ENCODE measurements around the gene IFT27. TPM values are rescaled to one million over a fixed set of nuclear protein-coding genes. Genes with fewer than 3 reads are reported as not detected.

IFT27 gene
- total and polyA plus RNA-seq, 2 experiments from 2014 or later = 28.5 to 63.5 TPM

- no peaks in the 10 kb centered on the region for H3K36me3 ChIP-seq (ENCODE audit: insufficient read depth)
- H2AFZ ChIP-seq = no peak overlapping the region
- peaks cover 27% of the 10 kb centered on the region for H3K36me3 Mint-ChIP-seq (ENCODE audit: low read depth)
Measured at GRCh38 chr22:36764641-36765040, 11.3 kb downstream of the IFT27 start.

More at GRCh38 chr22:36764641-36765040, 11.3 kb downstream of the IFT27 start:
- Mint-ChIP-seq H3K4me3 (no peak overlapping the region), H3K27ac (no peak overlapping the region), H3K9me3 (no peaks in the 10 kb centered on the region), H3K27me3 (ENCODE audit: insufficient read depth, low read depth, poor library complexity) (peaks cover 8% of the 10 kb centered on the region), H3K4me1 (peaks cover 10% of the 10 kb centered on the region)
- Histone ChIP-seq H3K79me2 (replicated peaks; ENCODE audit: insufficient read depth) (no peaks in the 10 kb centered on the region), H3K4me1 (ENCODE audit: insufficient read depth) (no peaks in the 10 kb centered on the region), H4K20me1 (replicated peaks; ENCODE audit: insufficient read depth) (no peaks in the 10 kb centered on the region; the same call in 1 of the 2 replicates), H3K4me2 (no peak overlapping the region), H3K27me3 (ENCODE audit: insufficient read depth) (no peaks in the 10 kb centered on the region), H3F3A (replicated peaks; ENCODE audit: low read depth) (no peaks in the 10 kb centered on the region), H3K4me3 (no peak overlapping the region), H3K27ac (ENCODE audit: low read depth) (no peak overlapping the region), H3K9me2 (ENCODE audit: insufficient read depth) (no peaks in the 10 kb centered on the region)
- DNase-seq (ENCODE audit: low spot score) (no peak), ATAC-seq (no peak)
- TF ChIP-seq JUNB (IDR thresholded peaks at IDR 0.05; ENCODE audit: unreplicated experiment) (no peak), CTCF (conservative IDR thresholded peaks at IDR 0.05; ENCODE audit: low read depth in 2 of 2) (no peak), EZH2 (IDR thresholded peaks at IDR 0.05; ENCODE audit: low read depth, unreplicated experiment) (no peak), ZNF331 (CRISPR knock-in tag; IDR thresholded peaks at IDR 0.05; ENCODE audit: low read depth) (no peak), POLR2AphosphoS5 (IDR thresholded peaks at IDR 0.05; ENCODE audit: low read depth) (no peak), STAT1 (IDR thresholded peaks at IDR 0.05; ENCODE audit: unreplicated experiment) (no peak), ZNF462 (CRISPR knock-in tag; IDR thresholded peaks at IDR 0.05) (no peak), EZH2phosphoT487 (IDR thresholded peaks at IDR 0.05; ENCODE audit: unreplicated experiment) (no peak)
- TF ChIP-seq, protein P1, sequence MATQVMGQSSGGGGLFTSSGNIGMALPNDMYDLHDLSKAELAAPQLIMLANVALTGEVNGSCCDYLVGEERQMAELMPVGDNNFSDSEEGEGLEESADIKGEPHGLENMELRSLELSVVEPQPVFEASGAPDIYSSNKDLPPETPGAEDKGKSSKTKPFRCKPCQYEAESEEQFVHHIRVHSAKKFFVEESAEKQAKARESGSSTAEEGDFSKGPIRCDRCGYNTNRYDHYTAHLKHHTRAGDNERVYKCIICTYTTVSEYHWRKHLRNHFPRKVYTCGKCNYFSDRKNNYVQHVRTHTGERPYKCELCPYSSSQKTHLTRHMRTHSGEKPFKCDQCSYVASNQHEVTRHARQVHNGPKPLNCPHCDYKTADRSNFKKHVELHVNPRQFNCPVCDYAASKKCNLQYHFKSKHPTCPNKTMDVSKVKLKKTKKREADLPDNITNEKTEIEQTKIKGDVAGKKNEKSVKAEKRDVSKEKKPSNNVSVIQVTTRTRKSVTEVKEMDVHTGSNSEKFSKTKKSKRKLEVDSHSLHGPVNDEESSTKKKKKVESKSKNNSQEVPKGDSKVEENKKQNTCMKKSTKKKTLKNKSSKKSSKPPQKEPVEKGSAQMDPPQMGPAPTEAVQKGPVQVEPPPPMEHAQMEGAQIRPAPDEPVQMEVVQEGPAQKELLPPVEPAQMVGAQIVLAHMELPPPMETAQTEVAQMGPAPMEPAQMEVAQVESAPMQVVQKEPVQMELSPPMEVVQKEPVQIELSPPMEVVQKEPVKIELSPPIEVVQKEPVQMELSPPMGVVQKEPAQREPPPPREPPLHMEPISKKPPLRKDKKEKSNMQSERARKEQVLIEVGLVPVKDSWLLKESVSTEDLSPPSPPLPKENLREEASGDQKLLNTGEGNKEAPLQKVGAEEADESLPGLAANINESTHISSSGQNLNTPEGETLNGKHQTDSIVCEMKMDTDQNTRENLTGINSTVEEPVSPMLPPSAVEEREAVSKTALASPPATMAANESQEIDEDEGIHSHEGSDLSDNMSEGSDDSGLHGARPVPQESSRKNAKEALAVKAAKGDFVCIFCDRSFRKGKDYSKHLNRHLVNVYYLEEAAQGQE (IDR thresholded peaks at IDR 0.05; ENCODE audit: unreplicated experiment) = no peak

All from GM23338 (cell line).